Measurements from ENCODE around the gene KRTAP19-8. TPM values are rescaled to one million over a fixed set of nuclear protein-coding genes. Genes with fewer than 3 reads are reported as not detected.

Gene KRTAP19-8
- total and polyA plus RNA-seq, 2 donors (not counting 1 experiment from before 2014, with no cell fraction given), result not detected

- Histone ChIP-seq H3K79me2 (ENCODE audit: control insufficient read depth, insufficient read depth, low read length) (no peaks in the 10 kb centered on the region), H3K4me2 (replicated peaks; ENCODE audit: low read depth, low read length, poor library complexity, severe bottlenecking) (no peak overlapping the region), H3K36me3 (replicated peaks in 1 of 2; ENCODE audit: control extremely low read depth in 1 of 2, control insufficient read depth in 1 of 2, extremely low read depth in 1 of 2, insufficient read depth in 2 of 2, low read length in 1 of 2) (no peaks in the 10 kb centered on the region), H3K27me3 (replicated peaks in 1 of 4; ENCODE audit: control extremely low read depth in 1 of 4, control insufficient read depth in 3 of 4, insufficient read depth in 4 of 4, low read length in 3 of 4) (no peaks in the 10 kb centered on the region), H3K4me1 (ENCODE audit: control insufficient read depth in 2 of 2, insufficient read depth in 2 of 2, low read length in 2 of 2) (no peaks in the 10 kb centered on the region), H2AFZ (ENCODE audit: insufficient read depth, low read depth, low read length, poor library complexity, severe bottlenecking) (no peak overlapping the region), H4K20me1 (ENCODE audit: control insufficient read depth, insufficient read depth, low read length, poor library complexity, severe bottlenecking) (no peaks in the 10 kb centered on the region), H3K27ac (ENCODE audit: low read length in 2 of 2) (no peak overlapping the region), H3K9ac (ENCODE audit: low read length) (no peak overlapping the region), H3K4me3 (ENCODE audit: control extremely low read depth in 1 of 5, extremely low read depth in 1 of 5, insufficient read depth in 1 of 5, low read depth in 2 of 5, low read length in 4 of 5) (no peak overlapping the region), H3K9me3 (ENCODE audit: control extremely low read depth in 1 of 3, control insufficient read depth in 2 of 3, insufficient read depth in 1 of 3, low read length in 2 of 3) (peaks cover 0 to 1% (median 0%) of the 10 kb centered on the region in 3 donors)
- H3K27ac Mint-ChIP-seq, result no peak overlapping the region
- intact Hi-C loops (cut with micrococcal nuclease), result no loop called here
- H3K27me3 Mint-ChIP-seq, result no peaks in the 10 kb centered on the region
- CTCF ChIA-PET, result no interaction called here
- H3K9me3 Mint-ChIP-seq (ENCODE audit: insufficient read depth), result no peaks in the 10 kb centered on the region
- H3K4me1 Mint-ChIP-seq, result no peaks in the 10 kb centered on the region
- POLR2A ChIA-PET, result no interaction called here
- ATAC-seq (ENCODE audit: low read depth) (no peak), DNase-seq (no peak)
- H3K4me3 Mint-ChIP-seq, result no peak overlapping the region
- no CpG with 5 or more reads among the region's 2 CpGs for WGBS (ENCODE audit: insufficient coverage)
- TF ChIP-seq EZH2 (IDR thresholded peaks at IDR 0.05; ENCODE audit: borderline replicate concordance, insufficient read depth, low read depth, low read length, poor library complexity, severe bottlenecking) (no peak), CTCF (IDR thresholded peaks at IDR 0.05) (no peak)
These were observed 41.5 kb downstream of the KRTAP19-8 start for GRCh38 chr21:30996728-30997127.

- ChIA-PET POLR2A (no interaction called here), CTCF (no interaction called here)
- Histone ChIP-seq H3K4me2 (replicated peaks; ENCODE audit: low read depth, low read length, poor library complexity, severe bottlenecking) (no peak overlapping the region), H3K36me3 (replicated peaks in 1 of 2; ENCODE audit: control extremely low read depth in 1 of 2, control insufficient read depth in 1 of 2, extremely low read depth in 1 of 2, insufficient read depth in 2 of 2, low read length in 1 of 2) (no peaks in the 10 kb centered on the region), H3K79me2 (ENCODE audit: control insufficient read depth, insufficient read depth, low read length) (no peaks in the 10 kb centered on the region), H2AFZ (ENCODE audit: insufficient read depth, low read depth, low read length, poor library complexity, severe bottlenecking) (no peak overlapping the region), H3K27ac (ENCODE audit: low read length in 2 of 2) (no peak overlapping the region), H3K27me3 (replicated peaks in 1 of 4; ENCODE audit: control extremely low read depth in 1 of 4, control insufficient read depth in 3 of 4, insufficient read depth in 4 of 4, low read length in 3 of 4) (peaks cover 0 to 6% (median 0%) of the 10 kb centered on the region in 4 experiments), H4K20me1 (ENCODE audit: control insufficient read depth, insufficient read depth, low read length, poor library complexity, severe bottlenecking) (no peaks in the 10 kb centered on the region), H3K9me3 (ENCODE audit: control extremely low read depth in 1 of 3, control insufficient read depth in 2 of 3, insufficient read depth in 1 of 3, low read length in 2 of 3) (peaks cover 0 to 1% (median 0%) of the 10 kb centered on the region in 3 donors), H3K4me1 (ENCODE audit: control insufficient read depth in 2 of 2, insufficient read depth in 2 of 2, low read length in 2 of 2) (no peaks in the 10 kb centered on the region), H3K9ac (ENCODE audit: low read length) (no peak overlapping the region), H3K4me3 (ENCODE audit: control extremely low read depth in 1 of 5, extremely low read depth in 1 of 5, insufficient read depth in 1 of 5, low read depth in 2 of 5, low read length in 4 of 5) (no peak overlapping the region)
- WGBS (ENCODE audit: insufficient coverage), result 89% methylated on average over 4 of the region's 5 CpGs
- no peaks in the 10 kb centered on the region for H3K4me1 Mint-ChIP-seq
- no peak overlapping the region for H3K4me3 Mint-ChIP-seq
- no peaks in the 10 kb centered on the region for H3K27me3 Mint-ChIP-seq
- DNase-seq (no peak), ATAC-seq (ENCODE audit: low read depth) (no peak)
- intact Hi-C loops (cut with micrococcal nuclease), result no loop called here
- no peak overlapping the region for H3K27ac Mint-ChIP-seq
- no peaks in the 10 kb centered on the region for H3K9me3 Mint-ChIP-seq (ENCODE audit: insufficient read depth)
- TF ChIP-seq CTCF (IDR thresholded peaks at IDR 0.05), result no peak
- no peak for TF ChIP-seq EZH2 (IDR thresholded peaks at IDR 0.05; ENCODE audit: borderline replicate concordance, insufficient read depth, low read depth, low read length, poor library complexity, severe bottlenecking)
These were observed 43.3 kb downstream of the KRTAP19-8 start for GRCh38 chr21:30994932-30995331.

All from B cell (primary cell).